Right cardiac atrium (tissue), 5 donors: Measurements from ENCODE around the gene PSMD13. TPM values are rescaled to one million over a fixed set of nuclear protein-coding genes. Genes with fewer than 3 reads are reported as not detected.
"Not testable (repeated sequence)": the region's sequence is repeated elsewhere in the genome, so short reads cannot be mapped to it uniquely, and the experiment has no call there.

Experiments used
- ATAC-seq, 2 donors: fragments of 200-7000 bp; cut with Tn5 transposase; one replicate each; pipeline versions ENCODE4 v1.8.0 to v1.9.1; 2020; ENCODE audit warnings: moderate library complexity in 2 of 2, mild to moderate bottlenecking in 1 of 2
- DNase-seq, 3 donors: peaks; one replicate each; pipeline ENCODE4 v3.0.0-alpha.2; 2020
- H3K27ac ChIP-seq: one replicate; pipeline ENCODE4 v1.5.1; 2013; ENCODE audit warnings: mild to moderate bottlenecking, low read length, control low read depth, moderate library complexity
- H3K27me3 ChIP-seq: one replicate; pipeline ENCODE4 v1.6.1; 2013; ENCODE audit not compliant: control insufficient read depth, insufficient read depth
- H3K4me1 ChIP-seq: one replicate; pipeline ENCODE4 v1.6.1; 2013; ENCODE audit warnings: low read length; ENCODE audit not compliant: control insufficient read depth, insufficient read depth
- H3K4me3 ChIP-seq: one replicate; pipeline ENCODE4 v1.5.1; 2013; ENCODE audit warnings: low read length, control low read depth
- H3K9me3 ChIP-seq: one replicate; pipeline ENCODE4 v1.6.1; 2013; ENCODE audit warnings: low read length; ENCODE audit not compliant: control insufficient read depth
- WGBS: extraction: QIAGEN DNeasy Blood & Tissue Kit; methylation state at CpG from one replicate; pipeline ENCODE4 v1.1.7; 2013; 5-methylcytosine and 5-hydroxymethylcytosine counted together
- intact Hi-C, 4 donors: fragments of 100-400 bp; cut with DNase I; formaldehyde crosslinking; loops; one replicate each; pipeline versions ENCODE4 v1.11.0 to v1.14.0; 2022 to 2023
- polyA plus RNA-seq: library from polyadenylated mRNA; stranded (reverse); fragments of 200-250 nt; gene quantifications from one replicate; pipeline ENCODE4 v1.2.3, GENCODE V29; 2013
- total RNA-seq, 4 donors: library from RNA; stranded (reverse); fragmentation: NEBNext Ultra II Directional; extraction: Animal tissue kit (Norgen Biotek cat#: 25700); gene quantifications; one replicate each; pipeline ENCODE4 v1.2.1, GENCODE V29; 2021
- donor health status: healthy with polysubstance abuse.
- donor health status: DM: no; HTN: yes; CAD: no.
- donor health status: DM: no; HTN: no; CAD: no.
- donor health status: DM: no; HTN: yes; CAD: no; lungs with severe emphysema.
- donor health status: DM: yes; HTN: yes; CAD: no.

The PSMD13 gene
- total and polyA plus RNA-seq, 5 donors, result 76.8 to 106 (median 86.5) TPM

DNA sequence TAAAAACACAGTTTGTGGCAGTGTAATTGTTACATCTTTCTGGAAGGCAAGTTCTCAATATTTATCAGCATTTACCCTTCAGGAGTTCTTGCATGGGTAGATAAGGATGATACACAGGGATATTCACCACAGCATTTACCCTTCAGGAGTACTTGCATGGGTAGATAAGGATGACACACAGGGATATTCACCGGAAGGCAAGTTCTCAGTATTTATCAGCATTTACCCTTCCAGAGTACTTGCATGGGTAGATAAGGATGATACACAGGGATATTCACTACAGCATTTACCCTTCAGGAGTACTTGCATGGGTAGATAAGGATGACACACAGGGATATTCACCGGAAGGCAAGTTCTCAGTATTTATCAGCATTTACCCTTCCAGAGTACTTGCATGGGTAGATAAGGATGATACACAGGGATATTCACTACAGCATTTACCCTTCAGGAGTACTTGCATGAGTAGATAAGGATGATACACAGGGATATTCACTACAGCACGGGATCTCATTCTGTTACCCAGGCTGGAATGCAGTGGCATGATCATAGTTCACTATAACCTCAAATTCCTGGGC lies 16.0 kb upstream of the PSMD13 start:
- DNase-seq, ATAC-seq, H3K27me3 ChIP-seq, H3K27ac ChIP-seq, H3K4me1 ChIP-seq, H3K4me3 ChIP-seq, intact Hi-C loops, H3K9me3 ChIP-seq: not testable (repeated sequence)
- WGBS, result 55% methylated on average over 2 of the region's 3 CpGs

DNA sequence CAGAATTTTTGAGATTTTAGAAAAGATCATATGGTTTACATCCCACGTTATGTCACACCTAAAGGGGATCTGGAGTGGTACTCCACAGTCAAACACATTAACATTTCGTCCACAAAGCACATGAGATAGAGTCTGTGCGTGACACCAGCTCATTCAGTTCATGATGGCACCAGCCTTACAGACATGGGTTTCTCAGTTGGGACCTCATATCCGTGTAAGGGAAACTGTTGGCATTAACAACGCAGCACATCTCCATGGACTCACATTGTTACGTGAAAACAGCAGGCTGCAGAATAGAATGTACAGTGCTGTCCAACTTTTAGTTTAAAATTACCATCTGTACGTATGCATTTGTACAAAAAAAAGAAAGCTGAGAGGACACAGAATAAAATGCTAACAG lies 15.2 kb upstream of the PSMD13 start:
- H3K27ac ChIP-seq, result no peak overlapping the region
- no peaks in the 10 kb centered on the region for H3K9me3 ChIP-seq
- intact Hi-C loops, result no loop called here
- ATAC-seq (no peak), DNase-seq (no peak)
- no peaks in the 10 kb centered on the region for H3K27me3 ChIP-seq
- 86% methylated on average over 7 of the region's 7 CpGs for WGBS
- no peak overlapping the region for H3K4me3 ChIP-seq
- H3K4me1 ChIP-seq, result no peaks in the 10 kb centered on the region

DNA sequence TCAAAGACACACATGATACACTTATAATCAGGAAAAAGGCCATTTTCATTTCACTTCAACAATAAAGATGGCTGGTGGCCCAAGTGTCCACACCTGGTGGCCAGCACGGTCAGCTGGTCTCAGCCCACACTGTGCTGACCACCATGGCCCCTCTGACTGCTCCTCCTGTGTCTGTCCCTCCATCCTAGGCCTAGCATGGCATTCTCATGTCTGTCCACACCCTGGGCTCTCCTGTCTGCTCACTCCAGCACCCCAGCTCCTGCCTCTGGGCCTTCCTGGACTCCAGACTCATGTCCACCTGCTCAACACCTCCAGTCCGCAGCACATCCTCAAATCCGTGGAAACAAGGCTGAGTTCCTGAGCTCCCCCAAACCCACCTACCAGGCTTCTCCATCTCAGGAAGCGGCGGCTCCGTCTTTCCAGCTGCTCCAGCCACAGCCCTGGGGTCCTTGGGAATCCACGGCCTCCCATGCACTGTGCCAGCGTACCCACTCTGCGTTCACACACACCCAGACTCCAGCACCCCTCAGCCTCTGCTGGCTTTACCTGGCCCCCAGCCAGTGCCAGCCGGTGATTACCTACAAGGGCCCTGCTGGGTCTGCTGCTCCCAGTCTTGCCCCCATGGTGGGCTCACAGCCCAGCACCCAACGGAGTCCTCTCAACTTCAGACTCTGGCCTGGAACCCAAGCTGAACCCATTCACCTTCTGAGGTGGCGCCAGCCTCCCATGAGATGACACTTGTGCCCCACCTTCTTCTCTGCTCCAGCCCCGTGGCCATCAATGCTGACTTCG lies 14.6 kb upstream of the PSMD13 start:
- Histone ChIP-seq H3K4me1 (no peaks in the 10 kb centered on the region), H3K27ac (no peak overlapping the region), H3K27me3 (no peaks in the 10 kb centered on the region), H3K9me3 (no peaks in the 10 kb centered on the region), H3K4me3 (no peak overlapping the region)
- peak; percentile 32 to 33 for ATAC-seq
- DNase-seq, result peak in 1 of 3 donors; percentile 39
- intact Hi-C loops, result no loop called here
- WGBS, result 94% methylated on average over 14 of the region's 14 CpGs

DNA sequence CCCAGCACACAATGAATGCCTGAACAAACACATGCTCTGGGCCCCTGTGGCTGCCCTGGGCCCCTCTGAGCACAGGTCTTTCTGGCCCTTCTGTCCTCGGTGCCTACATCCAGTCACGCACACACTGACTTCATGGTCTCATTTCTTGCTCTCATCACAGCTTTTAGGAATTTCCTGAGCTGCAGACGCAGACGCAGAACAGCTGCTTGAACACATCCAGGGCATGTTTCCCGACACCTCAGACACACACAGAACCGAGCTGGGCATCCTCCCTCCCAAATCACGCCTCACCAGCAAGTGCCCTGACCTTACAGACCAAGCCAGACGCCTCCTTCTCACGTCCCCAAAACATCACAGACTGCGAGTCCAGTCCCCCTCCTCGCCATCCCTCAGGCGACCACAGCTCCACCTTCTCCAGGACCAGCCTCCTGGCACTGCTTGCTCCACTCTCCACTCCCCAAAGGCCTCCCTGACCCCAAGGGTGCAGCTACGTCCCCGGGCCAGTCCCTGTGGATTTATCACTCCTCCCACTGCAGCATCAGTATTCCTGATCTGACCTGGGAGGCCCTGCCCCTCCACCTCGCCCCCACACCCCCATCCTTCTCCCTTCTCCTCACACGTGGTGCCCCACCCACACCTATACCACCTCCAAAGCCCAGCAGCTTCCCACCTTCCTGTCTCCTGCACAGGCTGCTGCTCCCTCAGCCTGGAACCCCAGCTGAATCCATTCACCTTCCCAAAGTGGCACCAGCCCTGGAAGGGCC lies 13.6 kb upstream of the PSMD13 start:
- Histone ChIP-seq H3K9me3 (no peaks in the 10 kb centered on the region), H3K27ac (no peak overlapping the region), H3K4me1 (no peaks in the 10 kb centered on the region), H3K4me3 (no peak overlapping the region), H3K27me3 (no peaks in the 10 kb centered on the region)
- DNase-seq (no peak), ATAC-seq (peak in 1 of 2 donors; percentile 5)
- WGBS, result 77% methylated on average over 16 of the region's 16 CpGs
- intact Hi-C loops, result no loop called here

DNA sequence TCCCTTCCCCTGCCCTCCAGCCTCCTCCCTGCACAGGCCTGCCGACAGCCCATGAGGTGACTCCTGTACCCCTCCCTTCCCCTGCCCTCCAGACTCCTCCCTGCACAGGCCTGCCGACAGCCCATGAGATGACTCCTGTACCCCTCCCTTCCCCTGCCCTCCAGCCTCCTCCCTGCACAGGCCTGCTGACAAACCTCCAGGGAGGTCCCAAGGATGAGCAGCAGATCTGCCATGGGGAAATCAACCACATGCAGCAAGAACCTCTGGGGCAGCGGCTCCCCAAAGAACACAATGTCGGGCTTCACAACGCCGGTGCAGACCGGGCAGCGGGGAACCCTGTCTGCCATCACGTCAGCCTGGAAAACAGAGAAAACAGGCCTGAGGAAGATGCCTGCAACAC lies 12.9 kb upstream of the PSMD13 start:
- no peak for DNase-seq
- Histone ChIP-seq H3K27ac (no peak overlapping the region), H3K4me1 (no peaks in the 10 kb centered on the region), H3K4me3 (no peak overlapping the region), H3K27me3 (no peaks in the 10 kb centered on the region), H3K9me3 (no peaks in the 10 kb centered on the region)
- ATAC-seq, result no peak
- WGBS, result 83% methylated on average over 9 of the region's 9 CpGs
- intact Hi-C loops, result no loop called here

DNA sequence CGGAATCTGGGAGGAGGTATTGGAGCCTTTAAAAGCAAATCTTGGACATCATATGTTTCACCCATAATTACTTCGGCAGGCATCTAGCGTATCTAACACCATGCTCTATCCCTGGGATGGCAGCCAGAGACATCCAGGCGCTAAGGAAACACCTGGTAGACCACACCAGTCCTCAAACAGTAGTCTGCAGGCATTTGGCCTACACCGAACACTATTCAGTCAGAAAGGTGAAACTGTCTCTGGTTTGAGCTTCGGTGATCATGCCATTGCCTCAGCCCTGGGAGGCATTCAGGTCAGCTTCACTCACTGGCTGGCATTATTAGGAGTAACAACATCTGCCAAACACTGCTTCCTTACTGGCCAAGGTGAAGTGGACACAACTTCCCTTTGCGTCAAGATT lies 12.4 kb upstream of the PSMD13 start:
- Histone ChIP-seq H3K4me1 (no peaks in the 10 kb centered on the region), H3K9me3 (no peaks in the 10 kb centered on the region), H3K4me3 (no peak overlapping the region), H3K27me3 (no peaks in the 10 kb centered on the region), H3K27ac (no peak overlapping the region)
- DNase-seq, result no peak
- WGBS, result 85% methylated on average over 7 of the region's 7 CpGs
- ATAC-seq, result no peak
- intact Hi-C loops, result no loop called here

DNA sequence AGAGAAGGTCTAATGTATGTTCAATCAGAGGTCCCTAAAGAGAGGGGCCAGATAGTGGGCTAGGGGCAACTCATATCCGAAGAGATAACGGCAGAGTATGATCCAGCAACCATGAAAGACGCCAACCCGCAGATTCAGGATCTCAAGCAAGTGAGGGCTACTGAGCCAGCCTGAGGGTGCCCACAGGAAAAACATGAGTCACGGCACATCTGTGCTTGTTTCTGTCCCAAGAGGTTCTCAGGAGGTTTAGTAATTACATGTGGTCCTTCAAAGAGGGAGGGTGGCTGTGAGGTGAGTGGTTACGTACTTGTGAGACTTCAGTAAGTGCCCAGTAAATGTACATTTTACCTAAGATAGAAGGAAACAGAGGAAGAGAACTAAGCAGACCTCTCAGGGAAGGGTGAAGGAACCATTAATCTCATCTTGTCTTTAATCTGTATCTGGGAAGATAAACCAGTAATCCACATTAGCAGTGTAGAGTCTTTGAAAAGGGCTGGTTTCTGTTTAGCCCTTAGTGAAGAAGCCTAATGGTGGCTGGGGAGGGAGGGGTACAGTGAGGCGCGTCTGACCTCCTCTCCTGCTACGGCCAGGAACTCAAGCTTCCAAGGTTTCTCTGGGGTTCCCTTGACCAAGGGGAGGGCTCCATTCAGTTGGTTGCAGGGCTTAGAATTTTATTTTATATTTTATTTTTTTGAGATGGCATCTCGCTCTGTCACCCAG lies 10.9 kb upstream of the PSMD13 start:
- no peaks in the 10 kb centered on the region for H3K27me3 ChIP-seq
- 93% methylated on average over 10 of the region's 10 CpGs for WGBS
- DNase-seq (no peak), ATAC-seq (no peak)
- no peaks in the 10 kb centered on the region for H3K4me1 ChIP-seq
- H3K4me3 ChIP-seq, result no peak overlapping the region
- H3K9me3 ChIP-seq, result no peaks in the 10 kb centered on the region
- intact Hi-C loops, result no loop called here
- no peak overlapping the region for H3K27ac ChIP-seq

DNA sequence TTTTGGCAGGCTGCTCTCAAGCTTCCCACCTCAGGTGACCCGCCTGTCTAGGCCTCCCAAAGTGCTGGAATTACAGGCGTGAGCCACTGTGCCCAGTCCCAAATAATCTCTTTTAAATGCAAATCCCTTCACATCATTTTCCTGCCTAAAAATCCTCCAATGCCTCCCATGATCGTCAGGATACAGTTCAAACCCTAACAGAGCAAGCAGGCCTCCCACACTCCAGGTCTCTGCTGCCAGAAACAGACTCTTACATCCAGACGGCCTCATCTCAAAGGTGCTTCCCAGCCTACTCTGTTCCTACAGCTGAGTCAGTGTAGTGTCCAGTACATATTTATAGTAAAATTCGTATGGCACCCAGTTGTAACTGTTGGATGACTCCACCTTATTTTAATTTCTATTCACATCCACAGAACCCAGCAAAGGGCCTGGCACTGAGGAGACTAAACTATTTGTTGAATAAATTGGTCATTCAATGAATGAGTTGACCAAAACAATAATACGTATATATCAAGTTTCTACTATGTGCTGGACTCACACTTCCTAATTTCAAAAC lies 8.9 kb upstream of the PSMD13 start:
- Histone ChIP-seq H3K9me3 (no peaks in the 10 kb centered on the region), H3K4me3 (no peak overlapping the region), H3K27me3 (no peaks in the 10 kb centered on the region), H3K4me1 (no peaks in the 10 kb centered on the region), H3K27ac (no peak overlapping the region)
- intact Hi-C loops, result no loop called here
- ATAC-seq (no peak), DNase-seq (no peak)
- WGBS, result 85% methylated on average over 6 of the region's 6 CpGs

DNA sequence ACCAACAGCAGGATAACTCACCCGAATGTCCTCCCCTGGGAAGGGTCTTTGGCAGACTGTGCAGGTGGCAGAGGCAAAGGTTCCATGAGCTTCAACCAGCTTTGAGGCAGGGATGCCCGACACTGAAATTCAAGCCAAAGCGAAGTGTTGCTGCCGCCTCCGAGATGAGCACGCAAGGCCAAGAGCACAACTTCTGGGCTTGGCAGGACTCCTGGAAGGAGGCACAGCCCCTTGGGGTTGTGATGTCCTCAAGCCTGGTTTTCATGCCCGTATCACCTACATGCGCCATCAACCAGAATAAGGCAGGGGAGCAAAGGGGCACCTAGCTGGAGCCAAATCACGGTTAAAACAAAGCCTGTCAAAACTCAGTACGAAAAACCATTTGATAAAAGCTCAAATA lies 6.3 kb upstream of the PSMD13 start:
- 92% methylated on average over 10 of the region's 10 CpGs for WGBS
- H3K9me3 ChIP-seq, result no peaks in the 10 kb centered on the region
- H3K4me3 ChIP-seq, result no peak overlapping the region
- no peak for DNase-seq
- H3K4me1 ChIP-seq, result no peaks in the 10 kb centered on the region
- no peak overlapping the region for H3K27ac ChIP-seq
- intact Hi-C loops, result no loop called here
- no peaks in the 10 kb centered on the region for H3K27me3 ChIP-seq
- no peak for ATAC-seq

DNA sequence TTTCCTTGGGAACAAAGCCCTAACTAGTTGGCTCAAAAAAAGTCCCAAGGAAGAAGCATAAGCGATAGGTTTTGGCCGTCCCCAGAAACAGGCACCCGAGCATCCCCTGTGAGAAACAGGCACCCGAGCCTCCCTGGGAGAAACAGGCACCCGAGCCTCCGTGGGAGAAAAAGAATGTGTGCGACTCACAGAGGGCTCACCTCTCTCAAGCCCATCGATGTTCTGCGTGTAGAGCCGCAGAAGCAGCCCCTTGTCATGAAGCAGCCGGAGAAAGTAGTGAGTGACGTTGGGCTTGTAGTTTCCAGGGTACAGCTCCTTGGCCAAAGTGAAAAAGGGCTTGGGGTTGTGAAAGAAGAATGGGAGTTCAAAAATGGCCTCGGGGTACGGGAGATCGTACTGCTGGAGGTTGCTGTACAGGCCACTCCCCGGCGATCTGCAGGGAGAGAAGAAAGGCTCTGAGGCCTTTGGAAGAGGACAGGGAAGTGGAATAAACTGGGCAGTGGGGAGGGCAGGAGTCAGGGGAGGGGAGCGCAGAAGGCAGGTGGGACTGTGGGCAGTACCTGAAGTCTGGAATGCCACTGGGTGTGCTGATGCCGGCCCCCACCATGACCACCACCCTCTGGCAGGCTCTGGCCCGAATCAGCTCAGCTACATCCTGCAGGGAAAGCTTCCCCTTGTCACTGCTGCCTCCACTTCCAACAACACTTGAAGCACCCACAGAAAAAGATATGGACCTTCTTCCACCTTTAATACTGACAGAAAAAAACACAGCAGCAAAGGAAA lies 3.8 kb upstream of the PSMD13 start:
- no peak for ATAC-seq
- Histone ChIP-seq H3K27ac (no peak overlapping the region), H3K4me3 (no peak overlapping the region), H3K9me3 (no peaks in the 10 kb centered on the region), H3K4me1 (no peaks in the 10 kb centered on the region), H3K27me3 (no peaks in the 10 kb centered on the region)
- intact Hi-C loops, result no loop called here
- WGBS, result 88% methylated on average over 20 of the region's 20 CpGs
- DNase-seq, result no peak
